ENCODE measurements around the gene GFPT2.
"Not testable (repeated sequence)": the region's sequence is repeated elsewhere in the genome, so short reads cannot be mapped to it uniquely, and the experiment has no call there.

The GFPT2 gene

DNA sequence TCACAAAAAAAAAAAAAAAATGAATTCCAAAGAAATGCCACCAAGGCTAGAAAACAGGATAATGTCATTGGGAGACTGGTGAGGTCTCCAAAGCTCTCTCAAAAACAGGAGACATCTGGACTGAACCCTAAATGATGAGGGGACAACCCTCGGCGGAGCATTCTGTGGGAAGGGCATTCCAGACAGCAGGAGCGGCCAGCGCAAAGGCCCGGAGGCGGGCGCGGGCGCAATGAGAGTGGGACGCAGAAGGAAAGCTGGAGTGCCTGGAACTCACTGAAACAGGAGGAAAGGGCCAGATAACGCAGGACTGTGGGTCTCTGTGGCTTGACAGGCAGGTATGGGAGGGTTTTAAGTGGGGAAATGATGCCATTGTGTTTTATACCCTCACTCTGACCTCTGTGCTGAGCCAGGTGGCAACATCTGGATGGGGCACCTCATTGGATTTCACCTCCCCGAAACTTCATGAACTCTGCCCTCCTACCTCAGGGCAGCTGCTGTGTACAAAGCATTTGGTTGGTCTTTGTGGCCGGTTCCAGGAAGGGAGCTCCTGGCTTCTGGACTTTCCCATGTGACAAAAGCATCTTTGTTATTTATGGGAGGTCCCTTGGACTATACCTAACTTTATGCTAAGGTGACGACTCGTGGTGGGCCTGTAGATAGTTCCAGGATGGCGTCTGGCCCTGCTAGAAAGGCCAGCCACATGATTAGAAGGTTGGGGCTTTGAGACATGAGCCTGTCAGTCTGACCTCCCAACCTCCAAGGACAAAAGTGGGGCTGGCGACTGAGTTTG is 49.7 kb downstream of the GFPT2 start:
- DNase-seq: no peak

DNA sequence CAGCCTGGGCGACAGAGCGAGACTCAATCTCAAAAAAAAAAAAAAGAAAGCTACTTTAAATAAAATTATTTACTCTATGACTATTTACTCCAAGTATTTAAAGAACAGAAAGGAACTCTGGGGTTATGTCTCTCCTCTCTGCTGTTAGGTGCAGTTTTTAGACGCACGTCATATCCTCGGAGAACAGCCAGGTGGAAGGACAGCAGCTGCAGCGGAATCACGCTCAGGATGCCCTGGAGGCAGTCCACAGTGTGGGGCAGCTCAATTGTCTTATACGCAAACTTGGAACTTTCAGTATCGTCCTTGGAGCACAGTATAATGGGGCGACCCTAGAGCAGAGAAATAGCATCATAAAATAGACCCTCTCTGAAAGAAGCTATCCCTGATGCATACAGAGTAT is 50.9 kb downstream of the GFPT2 start:
- DNase-seq: no peak

DNA sequence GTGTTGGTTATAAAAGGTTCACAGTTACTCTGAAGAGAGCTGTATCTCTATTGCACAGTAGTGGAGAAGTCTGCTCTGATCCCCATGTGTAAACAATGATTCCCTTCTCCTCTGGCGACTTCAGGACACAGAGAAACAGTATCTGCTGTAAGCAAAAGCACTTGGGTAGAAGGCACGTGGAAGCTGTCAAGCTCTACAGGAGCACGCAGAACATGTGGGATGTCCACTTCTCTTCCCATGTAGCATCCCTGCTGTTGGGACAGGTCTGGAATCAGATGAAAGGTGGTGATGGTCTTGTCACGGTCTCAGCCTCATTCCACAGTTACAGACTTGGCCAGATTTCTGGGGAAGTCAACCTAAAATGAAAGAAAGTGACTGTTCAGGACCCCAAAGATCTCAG is 51.9 kb downstream of the GFPT2 start:
- DNase-seq: no peak

DNA sequence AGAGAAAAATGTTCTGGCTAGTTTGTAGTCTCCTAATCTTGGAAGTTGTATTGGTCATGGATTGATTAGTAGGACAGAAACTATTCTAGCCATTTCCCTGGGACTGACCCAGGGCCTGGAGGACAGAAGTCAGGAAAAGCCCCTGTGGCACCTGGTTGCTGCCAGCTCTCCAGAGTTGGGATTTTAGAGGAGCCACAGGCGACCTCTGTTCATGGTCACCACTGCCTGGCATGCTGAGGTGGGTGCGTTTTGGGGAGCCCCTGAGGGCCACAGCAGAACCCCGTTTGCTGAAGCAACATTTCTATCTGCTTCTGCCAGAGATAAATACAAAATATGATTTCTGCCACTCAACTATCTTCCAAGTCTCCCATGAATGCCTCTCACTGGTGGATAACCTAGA is 53.6 kb downstream of the GFPT2 start:
- DNase-seq: no peak

DNA sequence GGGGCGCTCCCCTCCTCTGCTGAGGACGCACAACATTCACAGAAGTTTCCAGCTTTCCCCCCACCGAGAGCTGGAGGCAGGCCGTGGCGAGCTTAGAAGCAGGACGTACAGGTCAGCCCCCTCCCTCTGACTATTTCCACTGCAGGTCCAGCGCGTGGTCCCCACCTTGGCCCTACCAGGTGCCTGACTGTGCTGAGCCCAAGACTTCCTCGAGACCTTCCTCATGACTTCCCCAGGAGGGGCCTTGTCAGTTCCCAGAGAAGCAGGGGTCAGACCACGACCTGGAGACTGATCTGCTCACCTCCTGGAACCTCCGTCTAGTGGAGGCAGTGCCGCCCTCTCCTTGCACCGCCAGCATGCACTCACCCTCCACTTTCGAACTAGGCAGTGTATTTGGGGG is 54.1 kb downstream of the GFPT2 start:
- not testable (repeated sequence) for DNase-seq

DNA sequence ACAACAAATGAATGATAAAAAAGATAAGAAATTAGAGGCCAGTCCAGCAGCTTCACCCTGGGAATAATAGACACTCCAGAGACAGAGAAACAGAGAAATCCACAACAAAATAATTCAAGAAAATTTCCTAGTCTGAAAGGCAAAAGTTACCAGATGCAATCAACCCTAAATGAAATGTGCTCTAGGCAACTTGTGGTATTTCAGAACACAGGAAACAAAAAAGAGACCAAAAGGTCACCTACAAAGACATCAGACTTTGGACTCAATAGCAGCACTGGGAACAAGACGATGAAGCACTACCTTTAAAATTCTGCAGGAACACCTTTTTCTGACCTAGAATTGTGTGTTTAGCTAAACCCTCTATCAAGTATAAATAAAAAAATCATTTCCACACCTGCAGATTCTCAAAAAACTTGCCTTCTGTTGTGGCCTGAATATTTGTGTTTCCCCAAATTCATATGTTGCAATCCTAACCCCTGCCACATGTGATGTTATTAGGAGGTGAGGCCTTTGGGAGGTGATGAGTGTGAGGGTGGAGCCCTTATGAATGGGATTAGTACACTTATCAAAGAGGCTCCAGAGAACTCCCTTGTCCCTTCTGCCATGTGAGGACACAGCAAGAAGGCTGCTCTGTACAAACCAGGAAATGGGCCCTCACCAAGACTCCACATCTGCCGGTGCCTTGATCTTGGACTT is 55.4 kb downstream of the GFPT2 start:
- DNase-seq: no peak

DNA sequence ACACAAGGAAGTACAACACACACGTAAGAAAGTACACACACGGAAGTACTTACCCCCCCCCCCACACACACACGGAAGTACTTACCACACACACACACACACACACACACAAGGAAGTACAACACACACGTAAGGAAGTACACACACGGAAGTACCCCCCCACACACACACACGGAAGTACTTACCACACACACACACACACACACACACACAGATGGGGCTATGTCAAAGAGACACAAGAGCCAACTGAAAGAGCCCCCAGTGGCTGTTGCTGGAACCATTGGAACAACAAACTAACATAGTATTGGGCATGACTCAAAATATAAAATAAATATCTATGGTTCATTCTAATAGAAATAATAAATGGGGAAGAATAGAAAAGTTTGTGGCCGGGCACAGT is 56.4 kb downstream of the GFPT2 start:
- no peak for DNase-seq

DNA sequence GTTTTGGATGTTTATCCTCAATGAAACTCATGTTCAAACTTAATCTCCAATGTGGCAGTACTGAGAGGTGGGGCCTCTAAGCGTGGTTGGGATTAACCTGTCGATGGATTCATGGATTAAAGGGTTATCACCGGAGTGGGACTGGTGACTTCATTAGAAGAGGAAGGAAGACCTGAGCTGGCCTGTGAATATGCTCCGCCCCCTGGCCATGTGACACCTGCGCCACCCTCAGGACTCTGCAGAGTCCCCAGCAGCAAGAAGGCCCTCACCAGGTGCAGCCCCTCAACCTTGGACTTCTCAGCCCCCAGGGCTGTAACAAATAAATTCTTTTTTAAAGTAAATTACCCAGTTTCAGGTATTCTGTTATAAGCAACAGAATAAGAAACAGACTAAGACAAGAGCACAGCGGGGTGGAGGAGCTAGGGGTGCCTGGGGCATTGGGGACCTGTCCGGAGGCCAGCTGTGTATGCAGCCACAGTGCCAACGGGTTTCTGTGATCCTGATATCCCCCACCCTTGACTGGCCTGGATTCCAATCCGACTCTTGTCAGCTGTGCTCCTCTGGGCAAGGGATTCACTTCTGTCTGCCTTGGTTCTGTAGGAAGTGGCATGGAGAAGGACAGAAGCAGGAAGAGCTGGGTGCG is 58.1 kb downstream of the GFPT2 start:
- no peak for DNase-seq

DNA sequence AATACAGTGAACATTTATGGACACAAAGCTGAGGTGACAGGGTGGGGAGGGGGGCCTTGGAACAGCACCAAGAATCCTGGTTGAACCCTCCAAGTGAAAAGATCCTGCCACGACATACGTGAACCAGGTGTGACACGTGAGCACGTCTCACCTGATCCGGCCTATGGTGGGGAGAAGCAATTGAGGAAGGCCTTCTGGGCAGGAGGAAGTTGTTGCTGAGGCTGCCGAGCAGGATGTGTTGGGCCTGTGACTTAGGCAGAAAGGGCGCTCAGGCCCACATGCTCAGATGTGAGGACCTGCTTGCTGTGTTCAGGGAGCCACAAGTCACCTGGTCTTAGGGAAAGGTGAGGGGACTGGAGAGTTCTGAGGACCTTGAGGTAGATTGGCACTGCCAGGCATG is 58.7 kb downstream of the GFPT2 start:
- no peak for DNase-seq

DNA sequence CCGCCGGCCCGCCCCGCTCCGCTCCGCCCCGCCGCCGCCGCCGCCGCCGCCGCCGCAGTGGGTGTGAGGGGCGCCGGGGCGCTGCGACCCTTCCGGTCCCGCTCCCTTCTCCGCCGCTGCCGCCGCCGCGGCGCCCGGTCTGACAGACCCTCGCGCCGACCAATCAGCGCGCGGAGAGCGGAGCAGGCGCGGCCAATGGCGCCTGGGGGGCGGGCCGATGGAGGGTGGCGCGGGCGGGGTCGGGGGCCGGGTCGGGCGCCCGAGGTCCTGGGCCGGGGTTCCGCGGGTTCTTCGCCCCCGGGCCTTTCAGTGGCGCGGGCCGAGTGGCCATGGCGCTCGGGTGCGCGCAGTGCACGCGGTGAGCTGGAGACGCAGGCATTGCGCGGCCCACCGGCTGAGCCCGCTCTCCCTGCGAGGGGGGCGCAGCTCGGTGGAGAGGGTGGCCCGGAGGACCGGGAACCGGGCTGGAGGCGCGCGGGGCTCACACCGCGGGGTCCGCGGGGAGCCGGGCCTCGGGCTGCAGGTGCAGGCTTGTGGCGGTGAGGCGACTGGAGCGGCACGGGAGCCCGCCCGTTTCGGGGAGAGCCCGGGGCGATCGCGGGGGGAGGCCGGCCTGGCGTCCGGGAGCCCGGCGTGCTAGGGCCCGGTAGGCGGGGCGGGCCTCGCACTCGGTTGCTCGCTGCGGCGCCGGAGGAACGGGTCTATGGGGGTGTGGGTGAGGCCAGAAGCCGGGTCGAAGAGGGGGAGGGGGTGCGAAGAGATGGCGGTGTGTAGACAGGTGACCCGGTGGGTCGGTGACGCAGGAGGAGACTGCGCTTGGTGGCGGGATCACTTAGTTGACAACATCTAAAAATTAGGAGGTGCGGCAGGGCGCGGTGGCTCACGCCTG is 60.9 kb downstream of the GFPT2 start, which contains the start of gene MAPK9:
MAPK9 (minus strand) TSS at position 141 of the 889 bp plus-strand sequence. CDS start 11,522 bp downstream, outside the sequence.
- no peak for DNase-seq

DNA sequence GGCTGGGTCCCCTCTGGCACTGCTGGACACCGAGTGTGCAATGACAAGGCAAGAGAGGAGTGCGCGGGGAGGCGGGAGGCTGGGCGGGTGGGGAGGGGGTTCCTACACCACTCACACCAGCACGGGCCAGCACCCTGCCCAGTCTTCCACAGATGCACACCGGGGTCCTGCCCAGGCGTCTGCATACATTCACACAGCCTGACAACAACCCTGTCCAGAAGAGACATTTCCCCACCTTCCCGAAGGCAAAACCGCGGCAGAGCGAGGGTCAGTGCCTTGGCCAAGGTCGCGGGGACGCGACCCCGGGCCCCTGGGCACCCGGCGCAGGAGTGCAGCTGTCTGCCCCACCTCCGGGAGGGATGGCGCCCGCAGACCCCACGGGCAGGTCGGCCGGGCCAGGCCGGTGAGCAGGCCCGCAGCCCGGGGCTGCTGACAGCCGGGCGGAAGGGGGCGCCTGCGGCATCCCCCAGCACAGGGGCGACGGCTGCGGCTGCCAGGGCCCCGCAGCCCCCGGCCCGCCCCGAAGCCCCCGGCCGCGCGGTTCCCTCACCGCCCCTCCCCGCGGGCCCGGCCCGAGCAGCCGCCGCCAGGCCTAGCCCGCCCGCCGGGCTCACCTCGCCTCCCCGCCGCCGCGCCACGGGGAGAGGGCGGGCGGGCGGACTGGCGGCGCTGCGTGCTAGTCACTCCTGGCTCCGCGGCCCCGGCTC is 61.7 kb downstream of the GFPT2 start:
- no peak for DNase-seq

DNA sequence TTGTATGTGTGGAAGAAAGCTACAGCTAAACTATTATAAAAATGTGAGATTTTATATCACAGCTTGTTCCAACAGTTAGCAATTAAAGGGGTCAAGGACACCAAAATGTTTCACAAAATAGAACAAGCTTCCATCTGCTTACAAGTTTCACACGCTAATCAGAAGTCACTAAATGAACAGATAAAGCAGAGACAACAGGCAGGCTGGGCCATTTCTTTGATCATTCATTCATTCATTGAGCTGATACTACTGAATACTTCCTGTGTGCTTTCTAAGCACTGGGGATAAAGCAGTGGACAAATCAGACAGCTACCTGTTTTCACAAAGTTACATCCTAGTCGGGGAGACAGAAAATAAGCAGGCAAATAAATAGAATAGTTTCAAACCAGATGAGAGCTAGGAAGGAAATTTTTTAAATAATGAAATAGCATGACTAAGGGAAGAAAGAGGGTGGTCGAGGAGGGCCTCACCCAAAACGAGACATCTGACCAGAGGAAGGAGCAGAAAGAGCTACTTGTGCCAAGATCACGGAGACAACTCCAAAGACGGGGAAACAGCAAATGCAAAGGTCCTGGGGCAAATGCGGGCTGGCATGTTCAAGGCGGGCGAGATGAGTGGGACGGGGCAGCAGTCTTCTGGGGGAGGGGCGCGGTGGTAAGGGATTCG is 62.4 kb downstream of the GFPT2 start:
- DNase-seq: no peak

DNA sequence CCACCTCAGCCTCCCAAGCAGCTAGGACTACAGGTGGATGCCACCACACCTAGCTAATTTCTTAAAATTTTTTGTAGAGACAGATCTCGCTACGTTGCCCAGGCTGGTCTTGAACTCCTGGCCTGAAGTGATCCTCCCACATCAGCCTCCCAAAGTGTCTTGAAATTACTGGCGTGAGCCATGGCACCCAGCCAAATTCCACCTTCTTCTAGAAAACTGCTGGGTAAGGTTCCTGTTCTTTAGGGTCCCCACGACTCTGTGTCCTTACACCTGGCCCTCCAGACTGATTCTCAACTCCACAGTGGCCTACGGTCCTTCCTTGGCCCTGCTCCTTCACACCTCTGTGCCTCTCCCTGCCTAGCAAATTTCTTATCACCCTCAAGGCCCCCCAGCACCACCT is 63.2 kb downstream of the GFPT2 start:
- no peak for DNase-seq

DNA sequence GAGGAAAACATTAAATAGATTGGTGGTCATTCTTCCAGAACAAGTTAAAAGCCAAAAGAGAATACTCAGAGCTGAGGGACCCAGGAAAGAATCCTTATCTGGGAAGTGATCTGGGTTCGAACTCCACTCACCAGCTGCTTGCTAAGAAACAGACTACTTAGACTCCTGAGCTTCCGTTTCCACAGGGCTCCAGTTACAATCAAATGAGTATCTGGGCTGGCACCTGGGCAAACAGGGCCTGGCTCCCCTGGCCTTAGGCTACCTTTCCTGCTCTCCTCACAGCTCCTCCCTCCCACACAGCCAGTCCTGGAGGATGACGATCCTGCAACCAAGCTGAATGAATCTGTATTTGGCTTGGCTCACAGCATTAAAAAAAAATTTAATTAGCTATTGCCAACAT is 63.7 kb downstream of the GFPT2 start:
- no peak for DNase-seq

DNA sequence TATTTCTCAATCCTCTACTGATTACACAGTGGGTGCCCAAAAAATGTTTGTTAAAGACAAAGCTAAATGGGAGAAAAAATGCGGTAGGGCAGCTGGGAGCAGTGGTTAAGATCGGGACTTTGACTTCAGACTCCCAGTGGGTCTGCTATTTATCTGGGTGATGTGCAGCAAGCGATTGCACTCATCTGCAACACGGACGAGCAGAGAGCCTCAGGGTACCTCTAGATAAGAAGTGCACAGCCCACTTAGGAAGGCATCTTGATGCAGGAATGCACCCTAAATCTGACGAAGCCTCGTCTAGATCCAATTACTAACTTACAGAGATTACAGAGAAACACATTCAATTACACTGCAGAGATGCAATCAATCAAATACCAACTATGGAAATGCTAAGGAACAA is 65.3 kb downstream of the GFPT2 start:
- no peak for DNase-seq

DNA sequence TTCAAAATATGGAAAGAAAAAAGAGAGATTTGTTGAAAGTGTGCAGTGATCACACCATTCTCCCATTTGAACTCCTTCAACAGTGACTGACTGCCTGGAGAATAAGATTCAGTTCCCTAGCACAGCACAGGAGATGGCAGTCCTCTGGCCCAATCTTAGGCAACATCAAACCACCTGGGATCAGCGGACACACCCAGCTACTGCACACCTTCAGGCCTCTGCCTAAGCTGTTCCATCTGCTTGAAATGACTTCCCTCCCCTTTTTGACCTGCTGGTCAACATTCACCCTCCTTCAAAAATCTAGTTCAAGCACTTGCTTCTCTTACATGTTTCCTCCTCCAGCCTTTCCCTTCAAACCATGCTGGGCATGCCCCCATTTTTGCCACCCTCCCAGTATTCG is 65.7 kb downstream of the GFPT2 start:
- no peak for DNase-seq

DNA sequence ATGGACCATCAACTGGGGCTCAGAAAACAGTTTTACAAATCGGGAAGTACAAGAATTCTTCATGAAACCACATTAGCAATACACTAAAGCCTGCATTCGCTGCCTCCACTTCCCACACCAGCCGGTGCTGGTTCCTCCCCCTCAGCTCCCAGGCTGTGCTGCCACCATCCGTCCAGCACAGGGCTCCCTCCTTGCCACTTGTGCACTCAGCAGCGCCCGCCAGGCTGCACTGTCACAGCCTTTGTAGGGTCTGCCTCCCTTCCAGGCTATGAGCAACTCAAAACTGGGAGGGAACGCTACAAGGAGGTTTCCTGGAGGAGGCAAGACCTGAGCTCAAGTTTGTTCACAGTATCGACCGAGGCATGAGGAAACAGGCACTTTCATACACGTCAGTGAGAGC is 69.0 kb downstream of the GFPT2 start:
- no peak for DNase-seq

DNA sequence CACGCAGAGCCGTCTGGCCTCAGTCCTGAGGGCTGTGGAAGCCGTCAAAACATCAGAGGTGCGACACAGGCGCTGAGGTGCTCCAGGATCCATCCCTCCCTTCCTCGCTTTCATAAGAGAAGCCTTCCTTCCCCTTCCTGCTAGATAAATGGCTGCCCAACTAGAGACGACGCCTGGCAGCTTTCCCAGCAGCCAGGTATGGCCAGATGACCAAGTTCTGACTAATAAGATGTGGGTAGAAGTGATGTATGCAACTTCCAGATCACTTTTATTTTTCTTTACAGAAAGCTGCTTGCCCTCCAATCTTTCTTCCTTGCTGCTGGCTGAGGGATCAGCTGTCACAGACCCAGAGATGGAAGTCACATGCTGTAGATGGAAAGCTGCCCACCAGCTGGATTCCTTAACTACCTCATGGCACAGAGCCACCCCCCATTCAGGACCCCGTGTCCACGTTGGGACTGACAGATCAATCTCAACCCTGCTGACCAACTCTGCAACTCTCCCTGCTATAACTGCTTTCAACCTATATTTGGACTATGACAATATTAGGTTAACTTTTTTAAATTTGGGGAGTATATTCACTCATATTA is 70.0 kb downstream of the GFPT2 start:
- no peak for DNase-seq

DNA sequence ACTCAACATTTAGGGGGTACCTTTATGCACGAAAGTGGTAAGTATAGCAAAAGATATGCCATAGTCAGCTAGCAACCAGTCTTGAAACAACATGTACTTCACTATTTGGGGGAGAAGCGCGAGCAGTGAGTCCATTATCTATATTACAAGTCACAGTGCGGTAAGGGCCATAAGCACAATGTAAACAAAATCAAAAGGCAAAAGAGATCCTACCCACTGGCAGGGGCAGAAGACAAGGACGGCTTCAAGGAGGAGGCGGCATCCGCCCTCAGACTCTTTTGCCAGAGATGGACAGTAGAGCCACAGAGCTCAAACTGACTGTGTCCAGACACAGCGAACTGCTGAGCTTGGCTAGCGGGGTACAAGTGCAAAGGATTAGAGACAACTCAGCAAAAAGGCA is 70.9 kb downstream of the GFPT2 start:
- no peak for DNase-seq

DNA sequence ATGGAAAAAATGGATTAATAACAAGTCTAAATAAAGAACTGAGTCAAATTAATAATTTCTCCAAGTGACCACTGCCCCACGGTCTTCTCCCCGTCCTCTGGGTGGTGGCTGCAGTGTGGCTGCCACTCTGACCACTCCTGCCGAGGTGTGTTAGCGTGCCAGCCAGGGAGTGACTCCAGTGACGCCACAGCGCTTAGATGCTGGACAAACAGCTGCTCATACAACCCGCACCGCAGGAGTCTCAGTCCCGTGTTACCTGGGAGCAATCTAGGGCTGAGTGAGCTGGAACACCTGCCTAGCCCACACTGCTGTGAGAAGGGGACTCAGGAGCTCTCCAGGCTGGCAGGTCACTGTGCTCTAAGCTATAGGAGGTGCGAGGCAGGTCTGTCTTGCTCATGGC is 71.4 kb downstream of the GFPT2 start:
- DNase-seq: no peak

DNA sequence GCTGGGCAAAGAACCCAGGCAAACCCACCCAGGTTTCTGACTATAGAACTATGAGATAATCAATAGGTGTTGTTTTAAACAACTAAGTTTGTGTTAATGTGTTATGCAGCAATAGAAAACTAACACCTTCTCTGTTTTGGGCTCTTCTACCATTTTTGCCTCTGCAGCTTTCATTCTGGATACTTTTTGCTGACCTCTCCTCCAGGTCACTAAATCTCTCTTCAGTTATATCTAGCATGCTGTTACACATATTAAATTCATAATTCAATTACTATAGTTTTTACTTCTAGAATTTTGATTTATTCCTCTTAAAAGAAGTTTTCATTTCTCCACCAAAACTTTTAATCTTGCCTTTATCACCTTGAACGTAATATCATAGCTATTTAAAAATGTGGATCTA is 78.4 kb downstream of the GFPT2 start:
- DNase-seq: no peak
